Stomach (tissue), 9 donors: Measurements from ENCODE around the gene RCN1. TPM values are rescaled to one million over a fixed set of nuclear protein-coding genes. Genes with fewer than 3 reads are reported as not detected.

ENCODE experiments used
- DNase-seq, 2 donors: peaks; one replicate each; pipeline versions ENCODE4 v3.0.0 to v3.0.0-alpha.2; 2013 to 2019
- H3K27ac ChIP-seq, 5 donors: fragments of 200-600 bp in 4 of 5; sonication (generic) in 4 of 5; one replicate each; pipeline ENCODE4 v1.5.1; 2013 to 2019; ENCODE audit warnings: mild to moderate bottlenecking in 1 of 5, moderate library complexity in 1 of 5
- H3K27me3 ChIP-seq, 3 donors: fragments of 200-600 bp; sonication (generic); one replicate each; pipeline ENCODE4 v1.5.1; 2017 to 2019; ENCODE audit warnings: mixed run types in 1 of 3
- H3K36me3 ChIP-seq, 4 donors: fragments of 200-600 bp; sonication (generic); 1 replicate in 3 of 4; 2 replicates in 1 of 4; pipeline ENCODE4 v1.5.1; 2016 to 2019
- H3K4me1 ChIP-seq, 4 donors: fragments of 200-600 bp; sonication (generic); one replicate each; pipeline ENCODE4 v1.5.1; 2016 to 2019
- H3K4me3 ChIP-seq, 4 donors: fragments of 200-600 bp; sonication (generic) in 3 of 4; one replicate each; pipeline ENCODE4 v1.5.1; 2016 to 2019; ENCODE audit warnings: mild to moderate bottlenecking in 1 of 4
- H3K9me3 ChIP-seq, 4 donors: fragments of 200-600 bp; sonication (generic); one replicate each; pipeline ENCODE4 v1.5.1; 2016 to 2019
- CTCF ChIP-seq, 7 experiments: fragments of 450-650 bp in 4 of 7; fragments of 200-600 bp in 3 of 7; sonication (generic) in 3 of 7; IDR thresholded peaks; one replicate each; pipeline ENCODE4 v1.5.1; 2016 to 2019; ENCODE audit warnings: antibody characterized with exemption in 7 of 7, control low read depth in 2 of 7, mild to moderate bottlenecking in 1 of 7
- EP300 ChIP-seq: sonication (generic); formaldehyde crosslinking; IDR thresholded peaks from one replicate; pipeline ENCODE4 v1.6.1; 2017; ENCODE audit warnings: antibody characterized with exemption
- POLR2A ChIP-seq, 4 donors: fragments of 450-650 bp; IDR thresholded peaks; one replicate each; pipeline ENCODE4 v1.6.1; 2016; ENCODE audit warnings: antibody characterized with exemption in 4 of 4, control low read depth in 2 of 4, mild to moderate bottlenecking in 1 of 4, moderate library complexity in 1 of 4
- POLR2AphosphoS5 ChIP-seq, 3 donors: sonication (generic); formaldehyde crosslinking; IDR thresholded peaks; one replicate each; pipeline ENCODE4 v1.6.1; 2016; ENCODE audit warnings: antibody characterized with exemption in 3 of 3
- WGBS, 5 donors: extraction: QIAGEN DNeasy Blood & Tissue Kit in 3 of 5; methylation state at CpG; one replicate each; pipeline versions ENCODE4 v1.1.5 to v1.1.7; 2013 to 2018; 5-methylcytosine and 5-hydroxymethylcytosine counted together
- intact Hi-C: fragments of 100-400 bp; cut with DNase I; formaldehyde crosslinking; loops from one replicate; pipeline ENCODE4 v1.15.1; 2023; ENCODE audit warnings: low total_unique reads
- polyA plus RNA-seq, 3 donors: library from polyadenylated mRNA; stranded (reverse); fragments of 200-250 nt; gene quantifications; one replicate each; pipeline ENCODE4 v1.2.3, GENCODE V29; 2013
- total RNA-seq, 5 donors: library from RNA; depleted of rRNA; stranded (reverse); fragments of >200 nt; gene quantifications; one replicate each; pipeline versions ENCODE4 v1.1.0 to v1.2.3, GENCODE V29; 2014 to 2016
- donor health status: healthy with polysubstance abuse.
- donor health status: Bipolar disorder and iron deficiency.
- donor health status: healthy.

RCN1 gene
- total and polyA plus RNA-seq, 8 donors: 3.5 to 91.1 (median 35.0) TPM

DNA sequence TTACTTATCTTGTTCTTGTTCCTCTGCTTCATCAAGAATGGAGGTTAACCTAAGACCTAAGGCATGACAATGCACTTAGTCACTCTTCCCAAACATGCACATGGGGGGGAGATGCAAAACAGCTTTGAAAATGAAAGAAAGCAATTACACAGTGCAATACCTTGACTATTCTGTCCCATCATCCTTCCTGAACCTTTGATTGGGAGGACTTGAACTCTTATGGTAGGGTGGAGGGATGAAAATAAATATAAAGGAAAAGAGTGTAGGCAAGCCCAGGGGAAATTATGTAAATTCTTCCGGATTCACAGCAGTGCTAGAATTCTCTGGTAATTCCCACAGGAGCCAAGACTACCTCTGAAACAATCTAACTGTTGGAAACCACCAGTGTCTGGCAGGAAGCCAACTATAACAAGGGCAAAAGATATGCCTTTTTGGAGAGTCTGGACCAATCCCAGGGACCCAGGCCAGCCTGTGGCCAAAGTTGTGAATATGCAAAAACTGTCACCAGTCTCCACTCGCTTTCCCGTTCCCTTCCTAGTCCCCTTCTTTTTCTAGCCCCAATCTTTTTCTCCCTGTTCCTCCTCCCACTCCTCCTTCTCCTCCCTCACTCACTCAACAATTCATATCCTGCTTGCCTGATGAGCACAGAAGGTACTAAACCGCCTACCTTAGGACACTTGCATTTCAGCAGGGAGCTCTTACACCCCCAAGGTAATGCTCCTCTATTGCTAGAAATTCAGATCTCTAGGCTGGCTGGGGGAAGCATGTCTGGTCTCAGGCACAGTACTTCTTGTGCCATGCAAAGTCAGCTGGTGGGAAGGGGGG, 2.5 kb upstream of the RCN1 start:
- no peak for TF ChIP-seq CTCF (IDR thresholded peaks at IDR 0.05)
- peak in 1 of 3 donors; percentile 31 for TF ChIP-seq POLR2AphosphoS5 (IDR thresholded peaks at IDR 0.05)
- no peak for TF ChIP-seq EP300
- TF ChIP-seq POLR2A (IDR thresholded peaks at IDR 0.05): no peak
- WGBS, 5 donors: 17 to 30% (median 23%) methylated on average over 4 of the region's 4 CpGs
- no peak overlapping the region for H3K4me3 ChIP-seq
- H3K27me3 ChIP-seq: no peaks in the 10 kb centered on the region
- no peaks in the 10 kb centered on the region for H3K9me3 ChIP-seq
- peaks cover 23 to 40% (median 33%) of the 10 kb centered on the region in 4 donors for H3K4me1 ChIP-seq
- peak overlapping the region in 3 of 5 donors; percentile 18 to 45 (median 30) for H3K27ac ChIP-seq
- intact Hi-C loops: no loop called here
- H3K36me3 ChIP-seq: no peaks in the 10 kb centered on the region
- peak; percentile 66 to 73 for DNase-seq

DNA sequence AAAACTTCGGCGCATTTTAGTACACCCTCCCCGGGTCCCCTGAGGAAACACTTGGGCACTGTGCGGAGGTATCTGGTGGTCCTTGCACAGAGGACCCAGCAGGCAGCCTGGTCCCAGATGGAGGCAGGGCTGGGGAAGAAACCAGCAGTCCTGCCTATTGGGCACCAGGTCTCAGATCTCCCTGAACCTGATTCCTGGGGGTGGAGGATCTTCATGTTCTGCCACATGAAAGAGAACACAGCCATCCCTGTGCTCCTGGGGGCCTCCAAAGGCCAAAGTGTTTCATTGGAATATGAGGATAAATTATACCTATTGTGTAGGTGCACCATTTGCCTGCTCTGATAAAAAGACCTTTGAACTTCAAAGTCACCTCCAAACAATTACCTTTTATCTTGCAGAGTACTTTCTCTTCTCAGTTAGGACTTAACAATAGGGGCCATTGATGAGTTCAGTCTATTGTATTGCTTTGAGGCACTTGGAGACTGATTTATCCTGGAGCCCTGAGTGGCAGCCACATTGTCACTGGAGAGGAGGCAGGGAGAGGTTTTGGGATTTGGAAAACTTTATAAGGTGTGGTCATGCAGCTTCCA, 1.8 kb downstream of the RCN1 start:
- no peak for DNase-seq
- Histone ChIP-seq H3K4me3 (peak overlapping the region; percentile 83 to 94 (median 88)), H3K27ac (peak overlapping the region in 4 of 5 donors; percentile 89 to 94 (median 93)), H3K27me3 (no peaks in the 10 kb centered on the region), H3K4me1 (peaks cover 23 to 56% (median 34%) of the 10 kb centered on the region in 4 donors), H3K36me3 (peaks cover 0 to 6% (median 6%) of the 10 kb centered on the region in 4 donors), H3K9me3 (no peaks in the 10 kb centered on the region)
- intact Hi-C loops: no loop called here
- TF ChIP-seq POLR2AphosphoS5 (IDR thresholded peaks at IDR 0.05) (no peak), EP300 (no peak), CTCF (IDR thresholded peaks at IDR 0.05) (no peak), POLR2A (IDR thresholded peaks at IDR 0.05) (no peak)
- WGBS, 5 donors: 74 to 89% (median 82%) methylated on average over 3 to 4 of the region's 4 CpGs

GRCh38 chr11:32094923-32095322, 4.0 kb downstream of the RCN1 start:
- no peak overlapping the region for H3K4me3 ChIP-seq
- no peak overlapping the region for H3K27ac ChIP-seq
- TF ChIP-seq EP300: no peak
- TF ChIP-seq POLR2A (IDR thresholded peaks at IDR 0.05): no peak
- H3K27me3 ChIP-seq: no peaks in the 10 kb centered on the region
- peaks cover 7 to 29% (median 28%) of the 10 kb centered on the region in 4 donors for H3K36me3 ChIP-seq
- 57 to 76% (median 63%) methylated on average over 1 of the region's 1 CpG for WGBS, 5 donors
- DNase-seq: no peak
- intact Hi-C loops: no loop called here
- H3K4me1 ChIP-seq: peaks cover 12 to 43% (median 23%) of the 10 kb centered on the region in 4 donors
- no peaks in the 10 kb centered on the region for H3K9me3 ChIP-seq

DNA sequence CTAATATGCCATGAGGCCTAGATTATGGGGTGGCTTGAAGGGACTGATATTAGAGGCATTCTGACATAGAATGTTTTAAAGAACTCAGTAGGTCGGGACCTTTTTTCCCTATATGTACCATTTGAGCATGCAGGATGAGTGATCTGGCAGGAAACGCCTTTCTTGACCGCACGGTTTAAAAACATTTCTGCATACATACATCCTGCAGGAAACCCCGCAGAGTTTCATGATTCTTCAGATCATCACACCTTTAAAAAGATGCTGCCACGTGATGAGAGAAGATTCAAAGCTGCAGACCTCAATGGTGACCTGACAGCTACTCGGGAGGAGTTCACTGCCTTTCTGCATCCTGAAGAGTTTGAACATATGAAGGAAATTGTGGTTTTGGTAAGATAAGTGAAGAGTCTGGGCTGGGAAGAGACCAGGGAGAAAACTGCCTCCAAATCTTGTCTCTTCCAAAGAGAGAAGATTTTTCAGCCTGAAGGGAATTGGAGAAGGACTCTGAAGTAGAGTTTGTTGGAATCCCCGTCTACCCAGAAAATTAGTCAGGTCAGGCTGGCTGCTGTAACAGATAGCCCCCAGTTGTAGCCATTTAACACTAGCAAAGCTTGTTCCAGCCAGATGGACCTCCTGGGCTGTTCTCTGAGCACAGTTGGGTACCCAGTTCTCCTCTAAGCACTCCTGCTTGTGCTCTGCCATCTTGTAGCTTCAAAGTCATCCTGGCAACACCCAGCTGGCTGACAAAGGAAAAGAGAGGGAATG, 7.4 kb downstream of the RCN1 start:
- Histone ChIP-seq H3K27ac (no peak overlapping the region), H3K4me1 (peaks cover 0 to 25% (median 3%) of the 10 kb centered on the region in 4 donors), H3K27me3 (no peaks in the 10 kb centered on the region), H3K4me3 (no peak overlapping the region), H3K9me3 (no peaks in the 10 kb centered on the region), H3K36me3 (peaks cover 18 to 62% (median 59%) of the 10 kb centered on the region in 4 donors)
- TF ChIP-seq CTCF (IDR thresholded peaks at IDR 0.05) (no peak), POLR2AphosphoS5 (IDR thresholded peaks at IDR 0.05) (no peak), POLR2A (IDR thresholded peaks at IDR 0.05) (no peak), EP300 (no peak)
- 87 to 97% (median 94%) methylated on average over 8 of the region's 8 CpGs for WGBS, 5 donors
- DNase-seq: no peak
- intact Hi-C loops: no loop called here
